Natural killer cell (primary cell): Measurements from ENCODE around the gene SHKBP1. TPM values are rescaled to one million over a fixed set of nuclear protein-coding genes. Genes with fewer than 3 reads are reported as not detected.

Experiments
- ATAC-seq, 3 donors: fragments of 150-1000 bp in 2 of 3; fragments of 200-7000 bp in 1 of 3; cut with Tn5 transposase; 1 replicate in 1 of 3; 2 replicates in 2 of 3; pipeline ENCODE4 v1.10.0; 2021; ENCODE audit warnings: mild to moderate bottlenecking in 2 of 3, moderate library complexity in 2 of 3
- DNase-seq, 2 donors: peaks; one replicate each; pipeline versions ENCODE4 v3.0.0 to v3.0.0-alpha.2; 2013 to 2021; ENCODE audit warnings: mixed read lengths in 1 of 2
- H3K27ac ChIP-seq: one replicate; pipeline ENCODE4 v1.5.1; 2013; ENCODE audit warnings: mild to moderate bottlenecking, low read length
- H3K27me3 ChIP-seq: one replicate; pipeline ENCODE4 v1.6.1; 2013; ENCODE audit warnings: low read length; ENCODE audit not compliant: control insufficient read depth, insufficient read depth
- H3K36me3 ChIP-seq: one replicate; pipeline ENCODE4 v1.6.1; 2013; ENCODE audit warnings: low read length; ENCODE audit not compliant: control insufficient read depth, insufficient read depth
- H3K4me1 ChIP-seq: one replicate; pipeline ENCODE4 v1.6.1; 2013; ENCODE audit warnings: low read length; ENCODE audit not compliant: control insufficient read depth, insufficient read depth
- H3K4me3 ChIP-seq: one replicate; pipeline ENCODE4 v1.5.1; 2013; ENCODE audit warnings: low read length
- H3K9me3 ChIP-seq: one replicate; pipeline ENCODE4 v1.6.1; 2013; ENCODE audit warnings: low read length; ENCODE audit not compliant: control insufficient read depth, insufficient read depth
- H3K27ac Mint-ChIP-seq, 2 donors: one replicate each; pipeline ENCODE4 v1.8.0; 2022; ENCODE audit warnings: mild to moderate bottlenecking in 2 of 2, mixed read lengths in 2 of 2, moderate library complexity in 1 of 2
- H3K27me3 Mint-ChIP-seq, 2 donors: one replicate each; pipeline ENCODE4 v1.8.0; 2022; ENCODE audit warnings: low read depth in 2 of 2, mixed read lengths in 2 of 2
- H3K36me3 Mint-ChIP-seq: one replicate; pipeline ENCODE4 v1.8.0; 2022; ENCODE audit warnings: mixed read lengths
- H3K4me1 Mint-ChIP-seq, 2 donors: one replicate each; pipeline ENCODE4 v1.8.0; 2022; ENCODE audit warnings: mixed read lengths in 2 of 2
- H3K4me3 Mint-ChIP-seq: one replicate; pipeline ENCODE4 v1.8.0; 2022; ENCODE audit warnings: mild to moderate bottlenecking, moderate library complexity, mixed read lengths
- H3K9me3 Mint-ChIP-seq, 2 donors: one replicate each; pipeline ENCODE4 v1.8.0; 2022; ENCODE audit warnings: mixed read lengths in 2 of 2
- CTCF ChIP-seq: fragments of 200-600 bp; IDR thresholded peaks from one replicate; pipeline ENCODE4 v1.8.0; 2022; ENCODE audit warnings: antibody characterized with exemption
- WGBS: methylation state at CpG from one replicate; pipeline ENCODE4 v1.1.7; 2013; ENCODE audit warnings: missing lambda C conversion rate; ENCODE audit not compliant: insufficient coverage; 5-methylcytosine and 5-hydroxymethylcytosine counted together
- intact Hi-C: fragments of 100-400 bp; cut with micrococcal nuclease; formaldehyde crosslinking; loops from one replicate; pipeline ENCODE4 v1.14.2; 2022
- total RNA-seq, 4 donors: library from RNA; stranded (reverse); fragments of 120-200 nt in 1 of 4; gene quantifications; one replicate each; pipeline versions ENCODE4 v1.2.3 to v1.2.4, GENCODE V29; 2013 to 2022

Gene SHKBP1
- total RNA-seq, 3 donors from 2014 or later (not counting 1 experiment from before 2014, with no cell fraction given), result 209 to 224 (median 209) TPM

GRCh38 chr19:40614622-40615411, 38.1 kb downstream of the SHKBP1 start:
- peaks cover 7% of the 10 kb centered on the region for H3K36me3 ChIP-seq
- Mint-ChIP-seq H3K27me3 (no peaks in the 10 kb centered on the region), H3K4me3 (peak overlapping the region; percentile 97), H3K36me3 (peaks cover 5% of the 10 kb centered on the region), H3K9me3 (no peaks in the 10 kb centered on the region), H3K4me1 (peaks cover 36 to 49% of the 10 kb centered on the region in 2 donors), H3K27ac (peak overlapping the region; percentile 84 to 93)
- ATAC-seq (no peak), DNase-seq (peak in 1 of 2 donors; percentile 84)
- intact Hi-C loops, result no loop called here
- H3K4me3 ChIP-seq, result peak overlapping the region; percentile 76
- peak overlapping the region; percentile 68 for H3K27ac ChIP-seq
- H3K9me3 ChIP-seq, result no peaks in the 10 kb centered on the region
- no peaks in the 10 kb centered on the region for H3K27me3 ChIP-seq
- peaks cover 42% of the 10 kb centered on the region for H3K4me1 ChIP-seq
- TF ChIP-seq CTCF, result no peak
- 19% methylated on average over 20 of the region's 27 CpGs for WGBS

GRCh38 chr19:40616178-40616577, 39.5 kb downstream of the SHKBP1 start:
- no peaks in the 10 kb centered on the region for H3K9me3 ChIP-seq
- no peak overlapping the region for H3K4me3 ChIP-seq
- no peak for TF ChIP-seq CTCF
- no peak overlapping the region for H3K27ac ChIP-seq
- peaks cover 9% of the 10 kb centered on the region for H3K36me3 ChIP-seq
- WGBS, result 72% methylated on average over 4 of the region's 5 CpGs
- peaks cover 28% of the 10 kb centered on the region for H3K4me1 ChIP-seq
- no peaks in the 10 kb centered on the region for H3K27me3 ChIP-seq
- Mint-ChIP-seq H3K9me3 (no peaks in the 10 kb centered on the region), H3K36me3 (peaks cover 6% of the 10 kb centered on the region), H3K4me1 (peaks cover 22 to 37% of the 10 kb centered on the region in 2 donors), H3K4me3 (no peak overlapping the region), H3K27me3 (no peaks in the 10 kb centered on the region), H3K27ac (peak overlapping the region in 1 of 2 donors; percentile 31)
- DNase-seq (no peak), ATAC-seq (no peak)
- intact Hi-C loops, result no loop called here

GRCh38 chr19:40616941-40617340, 40.3 kb downstream of the SHKBP1 start:
- TF ChIP-seq CTCF, result no peak
- H3K27me3 ChIP-seq, result no peaks in the 10 kb centered on the region
- peaks cover 10% of the 10 kb centered on the region for H3K36me3 ChIP-seq
- WGBS, result 99% methylated on average over 15 of the region's 17 CpGs
- Mint-ChIP-seq H3K4me3 (no peak overlapping the region), H3K9me3 (no peaks in the 10 kb centered on the region), H3K36me3 (peaks cover 6% of the 10 kb centered on the region), H3K27ac (no peak overlapping the region), H3K4me1 (peaks cover 19 to 37% of the 10 kb centered on the region in 2 donors), H3K27me3 (no peaks in the 10 kb centered on the region)
- H3K9me3 ChIP-seq, result no peaks in the 10 kb centered on the region
- DNase-seq (no peak), ATAC-seq (no peak)
- intact Hi-C loops, result no loop called here
- H3K4me1 ChIP-seq, result peaks cover 27% of the 10 kb centered on the region
- H3K4me3 ChIP-seq, result no peak overlapping the region
- H3K27ac ChIP-seq, result no peak overlapping the region
